GM12873 (cell line): ENCODE data around the gene HOXB1.

Experiments
- CTCF ChIP-seq: IDR thresholded peaks from 2 replicates; pipeline ENCODE4 v1.5.1; 2012; ENCODE audit warnings: low read depth, mild to moderate bottlenecking, moderate library complexity, low read length, control low read depth; ENCODE audit not compliant: insufficient read depth; ENCODE audit errors: missing control alignments

The HOXB1 gene

DNA sequence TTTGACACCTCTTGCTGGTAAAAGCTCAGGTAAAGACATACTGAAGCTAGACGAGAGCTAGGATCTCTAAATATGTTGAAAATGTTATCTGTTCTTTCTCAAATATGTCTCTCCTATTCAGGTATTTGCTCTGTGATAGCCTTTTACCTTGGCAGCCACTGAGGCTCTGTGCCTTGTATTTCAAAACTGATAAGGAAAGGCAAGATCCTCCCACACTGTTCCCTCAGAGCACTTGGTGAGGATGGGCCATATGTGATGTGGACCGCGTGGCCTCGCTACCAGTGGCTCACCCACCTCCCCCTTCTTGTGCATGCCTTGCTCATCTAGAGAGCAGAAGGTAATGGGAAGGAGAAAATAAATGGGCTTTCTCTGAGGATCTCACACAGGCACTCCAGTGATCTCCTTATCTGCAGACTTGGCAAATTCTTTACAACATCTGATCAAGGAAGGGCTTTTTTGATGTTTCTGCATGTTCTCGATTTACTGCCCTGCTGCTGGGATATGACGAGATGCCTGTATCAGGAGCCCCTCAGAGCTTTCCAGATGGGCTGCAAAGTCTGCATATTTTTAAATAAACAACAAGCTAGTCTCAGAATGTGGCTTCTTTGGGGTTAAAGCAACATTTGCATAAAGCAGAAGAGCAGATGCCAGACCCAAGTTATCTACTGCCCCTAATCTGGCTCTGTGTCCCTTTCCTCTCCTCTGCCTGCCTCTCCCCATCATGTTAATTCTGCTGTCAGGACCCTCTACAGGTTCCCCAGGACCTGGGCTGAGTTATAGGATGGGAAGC, 16.9 kb downstream of the HOXB1 start:
- TF ChIP-seq CTCF = no peak

DNA sequence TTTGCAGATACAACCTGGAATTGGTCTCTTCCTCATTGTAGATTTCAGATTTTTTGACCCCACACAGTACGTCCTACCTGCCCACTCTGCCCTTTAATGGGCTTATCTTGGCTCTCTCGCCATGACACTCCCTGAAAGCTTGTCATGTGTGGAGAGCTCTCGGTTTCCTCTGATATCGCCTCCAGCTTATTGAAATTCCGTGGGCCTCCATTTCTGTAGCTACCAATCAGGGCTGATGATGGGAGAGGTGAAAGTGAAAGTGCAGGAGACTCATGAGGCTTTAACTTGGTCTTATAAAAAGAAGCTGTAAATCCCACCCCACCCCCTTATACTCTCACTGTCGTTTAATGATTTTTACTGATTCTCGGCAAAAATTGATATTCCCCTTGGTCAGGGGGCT, 17.7 kb downstream of the HOXB1 start:
- no peak for TF ChIP-seq CTCF

GRCh38 chr17:48510761-48511604, 19.8 kb downstream of the HOXB1 start:
- TF ChIP-seq CTCF = no peak

DNA sequence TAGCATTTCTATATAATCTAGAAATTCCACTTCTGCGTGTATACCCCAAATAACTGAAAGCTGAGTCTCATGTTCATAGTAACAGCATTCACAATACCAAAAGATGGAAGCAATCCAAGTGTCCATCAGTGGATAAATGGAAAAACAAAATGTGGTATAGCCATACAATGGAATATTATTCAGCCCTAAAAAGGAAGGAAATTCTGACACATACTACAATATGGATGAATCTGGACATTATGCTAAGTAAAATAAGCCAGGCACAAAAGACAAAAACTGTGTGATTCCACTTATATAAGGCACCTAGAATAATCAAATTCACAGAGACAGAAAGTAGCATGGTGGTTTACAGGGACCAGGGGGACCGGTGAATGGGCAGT, 20.4 kb downstream of the HOXB1 start:
- TF ChIP-seq CTCF = no peak

GRCh38 chr17:48506246-48506645, 24.6 kb downstream of the HOXB1 start:
- peak; percentile 3 for TF ChIP-seq CTCF

DNA sequence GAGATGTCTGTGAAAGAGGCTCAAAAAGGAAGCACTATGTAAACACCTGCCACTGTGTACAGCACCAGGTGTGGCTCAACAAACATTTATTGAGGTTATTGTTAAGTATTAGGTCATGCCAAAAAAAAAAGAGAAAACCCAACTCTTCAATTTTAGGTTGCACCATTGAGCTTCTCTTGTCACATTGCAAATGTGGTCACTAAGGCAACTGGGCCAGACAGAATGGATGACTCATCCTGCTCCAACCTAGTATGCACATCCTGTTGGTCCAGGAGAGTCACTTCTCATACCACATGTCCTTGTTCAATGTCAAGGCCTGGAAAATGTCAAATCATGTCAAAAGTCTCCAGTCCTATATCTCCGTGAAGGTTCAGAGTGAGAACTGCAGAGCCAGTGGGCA, 25.0 kb downstream of the HOXB1 start:
- no peak for TF ChIP-seq CTCF

DNA sequence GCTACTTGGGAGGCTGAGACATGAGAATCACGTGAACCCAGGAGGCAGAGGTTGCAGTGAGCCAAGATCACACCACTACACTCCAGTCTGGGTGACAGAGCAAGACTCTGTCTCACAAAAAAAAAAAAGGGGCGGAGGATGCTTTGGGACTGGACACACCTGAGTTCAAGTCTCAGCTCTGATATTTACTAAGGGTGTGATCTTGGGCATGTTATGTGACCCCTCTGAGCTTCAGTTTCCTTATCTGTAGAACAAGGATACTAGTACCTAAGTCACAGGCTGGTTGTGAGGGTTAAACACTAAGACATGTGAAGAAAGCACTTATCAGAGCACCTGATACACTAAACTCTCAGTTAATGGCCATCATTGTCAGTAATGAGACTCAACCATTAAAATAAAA, 25.9 kb downstream of the HOXB1 start:
- no peak for TF ChIP-seq CTCF
